CD14-positive monocyte (primary cell): Measurements from ENCODE around the gene WSB2. TPM values are rescaled to one million over a fixed set of nuclear protein-coding genes. Genes with fewer than 3 reads are reported as not detected.

Experiments used
- DNase-seq, 3 donors: peaks; one replicate each; pipeline ENCODE4 v3.0.0-alpha.2; 2011 to 2022
- H2AFZ ChIP-seq: 2 replicates; pipeline ENCODE4 v1.6.0; 2012; ENCODE audit warnings: mild to moderate bottlenecking, low read depth, low read length, inconsistent platforms; ENCODE audit not compliant: insufficient read depth, poor library complexity, severe bottlenecking
- H3K27ac ChIP-seq, 2 donors: 1 replicate in 1 of 2; 2 replicates in 1 of 2; pipeline ENCODE4 v1.5.1; 2012 to 2013; ENCODE audit warnings: low read length in 2 of 2, control low read depth in 1 of 2, inconsistent platforms in 1 of 2, low read depth in 1 of 2, mild to moderate bottlenecking in 1 of 2
- H3K27me3 ChIP-seq, 2 donors: one replicate each; pipeline versions ENCODE4 v1.6.0 to v1.6.1; 2011 to 2013; ENCODE audit warnings: low read length in 2 of 2; ENCODE audit not compliant: control insufficient read depth in 2 of 2, insufficient read depth in 2 of 2
- H3K36me3 ChIP-seq, 2 donors: replicated peaks in 1 of 2; 1 replicate in 1 of 2; 2 replicates in 1 of 2; pipeline versions ENCODE4 v1.5.1 to v1.6.1; 2012 to 2013; ENCODE audit warnings: low read length in 2 of 2, control low read depth in 1 of 2, inconsistent platforms in 1 of 2, mild to moderate bottlenecking in 1 of 2; ENCODE audit not compliant: insufficient read depth in 2 of 2, control insufficient read depth in 1 of 2
- H3K4me1 ChIP-seq, 2 donors: 1 replicate in 1 of 2; 2 replicates in 1 of 2; pipeline versions ENCODE4 v1.5.1 to v1.6.1; 2012 to 2013; ENCODE audit warnings: low read length in 2 of 2, control low read depth in 1 of 2, inconsistent platforms in 1 of 2, mild to moderate bottlenecking in 1 of 2, moderate library complexity in 1 of 2; ENCODE audit not compliant: insufficient read depth in 2 of 2, control insufficient read depth in 1 of 2
- H3K4me2 ChIP-seq: replicated peaks from 2 replicates; pipeline ENCODE3; 2012; ENCODE audit warnings: low read length, moderate library complexity, mild to moderate bottlenecking; ENCODE audit not compliant: poor library complexity, severe bottlenecking; ENCODE audit errors: extremely low read depth
- H3K4me3 ChIP-seq, 3 experiments: fragments of 200-600 bp in 1 of 3; sonication (generic) in 1 of 3; replicated peaks in 1 of 3; 1 replicate in 2 of 3; 2 replicates in 1 of 3; pipeline ENCODE4 v1.5.1; 2011 to 2013; ENCODE audit warnings: low read length in 3 of 3, mild to moderate bottlenecking in 3 of 3, control low read depth in 2 of 3, low read depth in 2 of 3, inconsistent platforms in 1 of 3, moderate library complexity in 1 of 3
- H3K79me2 ChIP-seq: 2 replicates; pipeline ENCODE4 v1.6.0; 2012; ENCODE audit warnings: mild to moderate bottlenecking, control low read depth, inconsistent platforms, low read length, moderate library complexity; ENCODE audit not compliant: insufficient read depth
- H3K9ac ChIP-seq: 2 replicates; pipeline ENCODE4 v1.6.0; 2017; ENCODE audit warnings: low read length, mild to moderate bottlenecking; ENCODE audit not compliant: insufficient read depth, poor library complexity, severe bottlenecking
- H3K9me3 ChIP-seq, 2 donors: replicated peaks in 1 of 2; 1 replicate in 1 of 2; 2 replicates in 1 of 2; pipeline versions ENCODE4 v1.5.1 to v1.6.1; 2012 to 2013; ENCODE audit warnings: low read length in 2 of 2, control low read depth in 1 of 2; ENCODE audit not compliant: control insufficient read depth in 1 of 2, insufficient read depth in 1 of 2
- H4K20me1 ChIP-seq: 2 replicates; pipeline ENCODE4 v1.6.0; 2012; ENCODE audit warnings: mild to moderate bottlenecking, low read length, control low read depth, moderate library complexity; ENCODE audit not compliant: insufficient read depth
- H3K27ac Mint-ChIP-seq, 7 donors: one replicate each; pipeline ENCODE4 v1.8.0; 2020; ENCODE audit warnings: mild to moderate bottlenecking in 7 of 7, mixed read lengths in 7 of 7, moderate library complexity in 6 of 7, inconsistent platforms in 2 of 7
- H3K27me3 Mint-ChIP-seq, 3 donors: one replicate each; pipeline ENCODE4 v1.8.0; 2021 to 2022; ENCODE audit warnings: low read depth in 3 of 3, mild to moderate bottlenecking in 3 of 3, mixed read lengths in 3 of 3, moderate library complexity in 3 of 3, inconsistent platforms in 1 of 3
- H3K36me3 Mint-ChIP-seq, 2 donors: one replicate each; pipeline ENCODE4 v1.8.0; 2020; ENCODE audit warnings: mixed read lengths in 2 of 2, inconsistent platforms in 1 of 2, mild to moderate bottlenecking in 1 of 2
- H3K4me1 Mint-ChIP-seq: one replicate; pipeline ENCODE4 v1.8.0; 2020; ENCODE audit warnings: mild to moderate bottlenecking, mixed read lengths
- H3K4me3 Mint-ChIP-seq, 2 donors: one replicate each; pipeline ENCODE4 v1.8.0; 2020; ENCODE audit warnings: mild to moderate bottlenecking in 2 of 2, mixed read lengths in 2 of 2, moderate library complexity in 1 of 2
- H3K9me3 Mint-ChIP-seq, 7 donors: one replicate each; pipeline ENCODE4 v1.8.0; 2020 to 2022; ENCODE audit warnings: mixed read lengths in 7 of 7, mild to moderate bottlenecking in 6 of 7, moderate library complexity in 6 of 7, inconsistent platforms in 2 of 7
- CTCF ChIP-seq: fragments of 200-600 bp; IDR thresholded peaks from one replicate; pipeline ENCODE4 v1.8.0; 2022; ENCODE audit warnings: antibody characterized with exemption, mild to moderate bottlenecking
- WGBS: methylation state at CpG from one replicate; pipeline ENCODE4 v1.1.5; 2013; ENCODE audit warnings: missing lambda C conversion rate; ENCODE audit not compliant: insufficient coverage; 5-methylcytosine and 5-hydroxymethylcytosine counted together
- intact Hi-C, 2 donors: fragments of 100-400 bp; cut with micrococcal nuclease; formaldehyde crosslinking; loops; one replicate each; pipeline versions ENCODE4 v1.15.0 to v1.15.1; 2023
- polyA plus RNA-seq, 3 donors: library from polyadenylated mRNA; depleted of rRNA in 1 of 3; unstranded in 2 of 3; stranded (reverse) in 1 of 3; fragments of 300-500 nt in 2 of 3; fragments of >200 nt in 1 of 3; fragmentation: Illumina TruSeq in 2 of 3; gene quantifications; 1 replicate in 2 of 3; 2 replicates in 1 of 3; pipeline ENCODE4 v1.2.3, GENCODE V29; 2012 to 2021

The WSB2 gene
- polyA plus RNA-seq, 3 donors, result 25.4 to 36.3 (median 25.8) TPM

GRCh38 chr12:118064608-118065007, 3.6 kb upstream of the WSB2 start:
- Histone ChIP-seq H3K36me3 (no peaks in the 10 kb centered on the region), H3K4me1 (peaks cover 49 to 54% of the 10 kb centered on the region in 2 donors), H3K4me2 (peak overlapping the region; percentile 71), H3K9me3 (no peaks in the 10 kb centered on the region), H3K4me3 (peak overlapping the region in 1 of 3 experiments; percentile 63), H3K27me3 (no peaks in the 10 kb centered on the region), H3K9ac (no peak overlapping the region), H3K27ac (peak overlapping the region in 1 of 2 donors; percentile 21), H3K79me2 (peaks cover 28% of the 10 kb centered on the region), H4K20me1 (no peaks in the 10 kb centered on the region), H2AFZ (no peak overlapping the region)
- WGBS, result no CpG with 5 or more reads among the region's 2 CpGs
- intact Hi-C loops, result loop anchor here (5.0 to 10.0 kb wide), 2 partner anchors 47 to 310 kb away; partner anchors contain the start of genes RFC5 (in 2 of the 2), SUDS3 (in 1 of the 2) and TAOK3 (in 1 of the 2)
- Mint-ChIP-seq H3K4me1 (peaks cover 51% of the 10 kb centered on the region), H3K4me3 (peak overlapping the region in 1 of 2 donors; percentile 21), H3K27me3 (peaks cover 5 to 8% (median 8%) of the 10 kb centered on the region in 3 donors), H3K9me3 (no peaks in the 10 kb centered on the region), H3K36me3 (peaks cover 3% of the 10 kb centered on the region in 2 donors), H3K27ac (peak overlapping the region in 1 of 7 donors; percentile 17)
- TF ChIP-seq CTCF, result peak; percentile 25
- peak in 2 of 3 donors; percentile 30 to 38 for DNase-seq

- Mint-ChIP-seq H3K9me3 (no peaks in the 10 kb centered on the region), H3K36me3 (peaks cover 3% of the 10 kb centered on the region in 2 donors), H3K4me1 (peaks cover 54% of the 10 kb centered on the region), H3K27me3 (peaks cover 5 to 8% (median 8%) of the 10 kb centered on the region in 3 donors), H3K27ac (no peak overlapping the region), H3K4me3 (no peak overlapping the region)
- Histone ChIP-seq H3K36me3 (no peaks in the 10 kb centered on the region), H3K4me1 (peaks cover 50 to 57% of the 10 kb centered on the region in 2 donors), H3K79me2 (peaks cover 36% of the 10 kb centered on the region), H2AFZ (no peak overlapping the region), H3K9me3 (no peaks in the 10 kb centered on the region), H3K27ac (no peak overlapping the region), H3K4me3 (peak overlapping the region in 1 of 3 experiments; percentile 63), H3K9ac (no peak overlapping the region), H3K4me2 (peak overlapping the region; percentile 99), H3K27me3 (no peaks in the 10 kb centered on the region), H4K20me1 (no peaks in the 10 kb centered on the region)
- peak in 1 of 3 donors; percentile 37 for DNase-seq
- intact Hi-C loops, result loop anchor here (5.0 to 10.0 kb wide), 2 partner anchors 46 to 311 kb away; partner anchors contain the start of genes RFC5 (in 2 of the 2), SUDS3 (in 1 of the 2) and TAOK3 (in 1 of the 2)
- TF ChIP-seq CTCF, result no peak
- 92% methylated on average over 2 of the region's 4 CpGs for WGBS
Observed at GRCh38 chr12:118063576-118064391, 2.8 kb upstream of the WSB2 start.
